Measurements from ENCODE around the gene WNT3.

DNA sequence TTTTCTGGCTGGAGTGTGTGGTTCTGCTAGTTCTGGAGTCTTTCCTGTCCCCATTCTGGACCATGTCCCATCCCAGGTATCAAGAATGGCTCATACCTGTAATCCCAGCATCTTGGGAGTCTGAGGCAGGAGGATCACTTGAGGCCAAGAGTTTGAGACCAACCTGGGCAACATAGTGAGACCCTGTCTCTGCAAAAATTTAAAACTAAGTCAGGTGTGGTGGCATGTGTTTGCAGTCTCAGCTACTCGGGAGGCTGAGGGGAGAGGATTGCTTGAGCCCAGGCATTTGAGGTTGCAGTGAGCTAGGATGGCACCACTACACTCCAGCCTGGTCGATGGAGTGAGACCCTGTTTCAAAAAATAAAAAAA is 15.3 kb upstream of the WNT3 start:
- TF ChIP-seq CTCF (IDR thresholded peaks at IDR 0.05) (no peak), POLR2AphosphoS5 (IDR thresholded peaks at IDR 0.05; ENCODE audit: insufficient read depth in 1 of 2, low read depth in 1 of 2) (no peak)

Data from vagina (tissue), 2 donors.